ENCODE measurements around the gene ZNF581.

The ZNF581 gene

DNA sequence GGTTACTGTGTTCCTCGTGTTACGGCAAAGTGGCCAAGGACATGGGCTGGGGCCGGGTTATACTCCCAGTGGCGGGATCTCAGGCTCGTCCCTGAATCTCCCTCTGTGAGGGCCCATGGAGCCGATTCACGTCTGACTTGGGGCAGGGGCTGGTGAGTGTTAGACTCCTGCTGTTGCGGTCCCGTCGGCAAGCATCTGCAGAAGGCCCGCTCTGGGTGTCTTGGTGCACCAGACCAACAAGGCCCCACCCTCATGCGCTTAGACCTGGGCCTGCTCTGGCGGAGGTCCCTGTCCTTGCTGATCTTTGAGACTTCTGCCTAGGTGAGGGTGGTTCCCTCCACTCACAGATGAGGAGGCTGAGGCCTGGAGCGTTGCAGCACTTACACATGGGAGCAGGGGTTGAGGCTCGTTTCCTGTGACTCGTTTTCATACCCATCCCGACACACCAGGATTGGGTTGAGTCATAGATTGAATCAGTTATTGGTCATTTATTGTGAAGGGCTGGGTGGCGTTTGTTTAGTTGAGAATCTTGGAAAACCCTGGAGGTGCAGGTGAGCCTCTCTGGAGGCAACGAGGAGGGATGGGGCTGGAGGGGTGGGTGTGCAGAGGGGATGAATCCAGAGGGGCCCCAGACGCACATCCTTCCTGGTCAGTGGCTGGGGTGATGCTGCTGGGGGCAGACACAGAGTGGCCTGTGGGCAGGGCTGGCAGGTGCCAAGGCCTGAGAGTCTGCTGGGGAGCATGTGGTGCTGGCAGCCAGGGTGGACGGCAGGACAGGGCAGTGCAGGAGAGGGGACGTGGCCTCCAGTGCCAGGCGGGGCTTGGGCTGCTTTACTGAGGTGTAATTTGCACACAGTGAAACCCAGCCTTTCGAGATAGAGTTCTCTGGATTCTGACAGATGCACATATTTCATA lies 36.2 kb downstream of the ZNF581 start:
- H3K4me3 ChIP-seq (replicated peaks; ENCODE audit: low read depth, low read length): no peak overlapping the region
- TF ChIP-seq, protein P1, sequence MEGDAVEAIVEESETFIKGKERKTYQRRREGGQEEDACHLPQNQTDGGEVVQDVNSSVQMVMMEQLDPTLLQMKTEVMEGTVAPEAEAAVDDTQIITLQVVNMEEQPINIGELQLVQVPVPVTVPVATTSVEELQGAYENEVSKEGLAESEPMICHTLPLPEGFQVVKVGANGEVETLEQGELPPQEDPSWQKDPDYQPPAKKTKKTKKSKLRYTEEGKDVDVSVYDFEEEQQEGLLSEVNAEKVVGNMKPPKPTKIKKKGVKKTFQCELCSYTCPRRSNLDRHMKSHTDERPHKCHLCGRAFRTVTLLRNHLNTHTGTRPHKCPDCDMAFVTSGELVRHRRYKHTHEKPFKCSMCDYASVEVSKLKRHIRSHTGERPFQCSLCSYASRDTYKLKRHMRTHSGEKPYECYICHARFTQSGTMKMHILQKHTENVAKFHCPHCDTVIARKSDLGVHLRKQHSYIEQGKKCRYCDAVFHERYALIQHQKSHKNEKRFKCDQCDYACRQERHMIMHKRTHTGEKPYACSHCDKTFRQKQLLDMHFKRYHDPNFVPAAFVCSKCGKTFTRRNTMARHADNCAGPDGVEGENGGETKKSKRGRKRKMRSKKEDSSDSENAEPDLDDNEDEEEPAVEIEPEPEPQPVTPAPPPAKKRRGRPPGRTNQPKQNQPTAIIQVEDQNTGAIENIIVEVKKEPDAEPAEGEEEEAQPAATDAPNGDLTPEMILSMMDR (IDR thresholded peaks at IDR 0.05; ENCODE audit: low read depth, low read length, missing control alignments): no peak
- DNase-seq (ENCODE audit: extremely low read depth, low read depth): no peak

DNA sequence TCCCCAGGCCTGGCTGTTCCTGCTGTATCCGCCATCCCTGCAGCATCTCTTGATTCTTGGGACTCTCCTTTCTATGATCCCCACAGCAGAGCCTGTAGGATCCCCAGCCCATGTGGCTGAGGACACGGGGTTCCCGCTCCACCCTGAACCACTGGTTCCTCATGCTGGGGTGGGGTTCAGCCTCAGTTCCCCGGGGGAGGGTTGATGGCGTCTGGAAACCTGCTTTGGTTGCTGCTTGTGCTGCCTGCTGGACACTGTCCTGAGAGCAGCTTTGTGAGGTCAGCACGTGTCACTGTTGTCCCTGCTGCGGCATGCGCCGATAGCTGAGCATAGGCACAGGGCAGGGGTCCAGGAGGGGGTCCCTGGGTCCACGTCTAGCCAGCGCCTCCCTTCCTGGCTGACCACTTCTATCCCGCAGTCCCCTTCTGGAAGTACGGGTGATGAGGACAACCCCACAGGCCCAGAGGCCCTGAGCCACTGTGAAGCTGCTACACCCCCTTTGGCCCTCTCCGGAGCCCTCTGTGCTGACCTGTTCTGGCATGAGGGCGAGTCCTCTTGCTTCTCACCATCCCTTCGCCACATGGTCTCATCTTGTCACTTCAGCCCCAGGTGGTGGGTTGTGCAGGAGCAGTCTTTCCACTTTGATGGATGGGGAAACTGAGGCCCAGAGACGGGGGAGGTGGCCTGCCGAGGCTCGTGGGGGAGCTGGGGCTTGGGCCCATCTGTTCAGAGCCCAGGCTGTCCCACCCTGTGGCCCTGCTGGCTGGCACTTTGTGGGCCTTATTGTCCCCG lies 37.1 kb downstream of the ZNF581 start:
- H3K4me3 ChIP-seq (replicated peaks; ENCODE audit: low read depth, low read length): no peak overlapping the region
- TF ChIP-seq, protein P1 (IDR thresholded peaks at IDR 0.05; ENCODE audit: low read depth, low read length, missing control alignments): no peak
- DNase-seq (ENCODE audit: extremely low read depth, low read depth): no peak

DNA sequence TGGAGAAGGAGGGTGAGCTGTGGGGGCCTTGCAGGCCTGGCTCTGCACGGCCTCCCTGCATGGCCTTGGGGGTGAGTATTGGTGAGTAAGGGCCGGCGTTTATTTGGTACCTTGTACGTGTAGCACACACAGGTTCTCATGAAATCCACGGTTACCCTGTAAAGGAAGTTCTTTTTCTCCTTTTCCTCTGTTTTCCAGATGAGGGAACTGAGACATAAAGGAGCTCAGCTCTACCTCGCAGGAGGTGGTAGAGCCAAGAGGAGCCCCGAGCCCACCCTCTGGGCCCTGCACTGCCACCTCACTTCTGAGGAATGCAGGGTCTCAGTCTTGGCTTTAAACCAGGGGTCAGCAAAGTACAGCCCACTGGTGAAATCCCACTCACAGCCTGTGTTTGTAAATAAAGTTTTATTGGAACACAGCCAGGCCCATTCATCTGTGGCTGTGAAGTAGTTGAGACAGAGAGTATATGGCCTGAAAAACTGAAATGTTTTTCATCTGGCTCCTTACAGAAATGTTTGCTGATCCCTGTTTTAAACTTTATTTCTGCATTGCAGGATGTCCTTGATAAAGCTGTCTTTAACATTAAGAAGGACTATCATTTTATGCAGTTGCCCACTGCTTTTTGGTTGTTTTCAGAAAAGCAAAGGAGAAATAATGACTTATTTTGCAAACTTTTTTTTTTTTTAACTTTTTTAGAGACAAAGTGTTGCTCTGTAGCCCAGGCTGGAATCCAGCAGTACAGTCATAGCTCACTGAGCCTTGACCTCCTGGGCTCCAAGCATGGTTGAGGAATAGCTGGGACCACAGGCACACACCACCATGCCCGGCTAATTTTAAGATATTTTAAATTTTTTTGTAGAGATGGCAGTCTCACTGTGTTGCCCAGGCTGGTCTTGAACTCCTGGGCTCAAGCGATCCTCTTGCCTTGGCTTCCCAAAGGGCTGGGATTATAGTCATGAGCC lies 38.0 kb downstream of the ZNF581 start:
- TF ChIP-seq, protein P1 (IDR thresholded peaks at IDR 0.05; ENCODE audit: low read depth, low read length, missing control alignments): no peak
- DNase-seq (ENCODE audit: extremely low read depth, low read depth): no peak
- no peak overlapping the region for H3K4me3 ChIP-seq (replicated peaks; ENCODE audit: low read depth, low read length)

DNA sequence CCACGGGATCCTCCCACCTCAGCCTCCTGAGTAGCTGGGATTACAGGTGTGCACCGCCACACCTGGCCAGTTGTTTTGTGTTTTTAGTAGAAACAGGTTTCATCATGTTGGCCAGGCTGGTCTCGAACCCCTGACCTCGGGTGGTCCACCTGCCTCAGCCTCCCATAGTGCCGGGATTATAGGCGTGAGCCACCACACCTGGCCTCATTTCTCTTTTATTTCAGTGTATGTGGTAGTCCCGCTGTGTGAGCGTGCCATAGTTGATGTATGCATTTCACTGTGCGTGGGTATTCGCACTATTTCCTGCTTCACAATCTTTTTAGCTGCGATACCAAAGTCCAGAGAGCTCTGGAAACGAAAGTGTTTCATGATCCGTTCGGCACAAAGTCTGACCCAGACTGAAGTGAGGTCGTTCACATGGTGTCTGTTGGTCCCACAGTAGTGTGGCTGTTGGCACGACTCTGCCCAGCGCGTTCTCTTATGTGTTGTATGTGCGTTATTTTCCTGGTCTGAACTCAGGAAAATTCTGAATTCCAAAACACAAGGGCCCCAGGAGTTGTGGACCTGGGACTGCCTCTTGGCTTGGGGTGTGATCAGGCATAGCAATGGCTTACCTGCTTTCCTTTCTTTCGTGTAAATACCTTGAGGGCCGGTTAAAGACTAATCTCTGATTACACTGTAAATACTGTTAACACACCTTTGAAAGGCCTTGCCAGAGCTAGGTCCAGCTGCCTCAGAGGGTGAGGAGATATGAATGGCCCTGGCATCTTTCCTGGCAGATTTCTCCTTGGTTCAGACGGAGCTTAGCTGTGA lies 40.2 kb downstream of the ZNF581 start:
- TF ChIP-seq, protein P1 (IDR thresholded peaks at IDR 0.05; ENCODE audit: low read depth, low read length, missing control alignments): no peak
- no peak for DNase-seq (ENCODE audit: extremely low read depth, low read depth)
- no peak overlapping the region for H3K4me3 ChIP-seq (replicated peaks; ENCODE audit: low read depth, low read length)

DNA sequence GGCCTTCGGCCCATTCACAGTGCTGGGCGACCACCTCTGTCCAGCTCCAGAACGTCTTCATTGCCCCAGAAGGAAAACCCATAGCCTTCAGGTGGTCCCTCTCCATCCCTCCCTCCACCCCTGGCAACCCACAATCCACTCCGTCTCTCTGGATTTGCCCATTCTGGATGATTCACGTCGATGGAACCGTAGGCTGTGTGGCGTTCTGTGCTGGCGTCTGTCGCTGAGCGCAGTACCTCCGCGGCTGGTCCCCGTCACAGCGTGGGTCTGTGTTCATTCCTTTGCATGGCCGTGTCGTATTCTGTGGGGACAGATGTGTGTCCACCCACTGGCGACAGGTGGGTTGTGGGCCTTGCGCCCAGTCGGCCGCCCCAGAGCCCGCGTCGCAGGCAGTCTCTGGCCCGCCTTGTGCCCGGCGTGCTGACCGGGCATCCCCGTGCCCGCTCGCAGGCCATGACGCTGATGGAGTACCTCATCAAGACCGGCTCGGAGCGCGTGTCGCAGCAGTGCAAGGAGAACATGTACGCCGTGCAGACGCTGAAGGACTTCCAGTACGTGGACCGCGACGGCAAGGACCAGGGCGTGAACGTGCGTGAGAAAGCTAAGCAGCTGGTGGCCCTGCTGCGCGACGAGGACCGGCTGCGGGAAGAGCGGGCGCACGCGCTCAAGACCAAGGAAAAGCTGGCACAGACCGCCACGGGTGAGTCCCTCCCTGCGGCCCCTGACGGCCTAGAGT lies 41.7 kb downstream of the ZNF581 start:
- DNase-seq (ENCODE audit: extremely low read depth, low read depth): no peak
- H3K4me3 ChIP-seq (replicated peaks; ENCODE audit: low read depth, low read length): no peak overlapping the region
- TF ChIP-seq, protein P1 (IDR thresholded peaks at IDR 0.05; ENCODE audit: low read depth, low read length, missing control alignments): no peak
